Peyer's patch (tissue), 4 donors: ENCODE measurements around the gene WWC1.

Source experiments
- POLR2A ChIP-seq, 2 donors: fragments of 450-650 bp; IDR thresholded peaks; one replicate each; pipeline ENCODE4 v1.5.1; 2017; ENCODE audit warnings: antibody characterized with exemption in 2 of 2, mild to moderate bottlenecking in 2 of 2, moderate library complexity in 2 of 2
- TF ChIP-seq, protein P1 (sequence below), 6 experiments: fragments of 450-650 bp in 4 of 6; fragments of 200-600 bp in 2 of 6; sonication (generic) in 1 of 6; IDR thresholded peaks; one replicate each; pipeline ENCODE4 v1.5.1; 2017 to 2019; ENCODE audit warnings: antibody characterized with exemption in 6 of 6, mild to moderate bottlenecking in 3 of 6, moderate library complexity in 1 of 6

DNA sequence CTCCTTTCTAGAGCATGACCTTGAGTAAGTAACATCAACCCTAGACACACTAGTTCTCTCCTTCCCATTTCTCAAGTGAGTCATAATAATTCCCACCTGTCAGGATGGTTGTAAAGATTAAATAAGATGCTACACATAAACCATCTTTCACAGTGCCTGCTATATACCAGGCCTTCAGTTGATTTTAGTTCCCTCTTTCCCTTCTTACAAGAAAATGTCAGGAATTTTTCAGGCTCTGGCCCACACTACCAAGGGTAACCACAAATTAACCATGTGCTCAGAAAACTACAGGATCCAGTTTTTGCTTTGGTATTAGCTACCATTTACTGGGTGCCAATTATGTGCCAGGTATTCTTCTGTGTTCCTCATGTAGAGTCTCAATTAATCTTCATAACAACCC is 152.1 kb downstream of the WWC1 start:
- no peak for TF ChIP-seq POLR2A (IDR thresholded peaks at IDR 0.05)
- TF ChIP-seq, protein P1, sequence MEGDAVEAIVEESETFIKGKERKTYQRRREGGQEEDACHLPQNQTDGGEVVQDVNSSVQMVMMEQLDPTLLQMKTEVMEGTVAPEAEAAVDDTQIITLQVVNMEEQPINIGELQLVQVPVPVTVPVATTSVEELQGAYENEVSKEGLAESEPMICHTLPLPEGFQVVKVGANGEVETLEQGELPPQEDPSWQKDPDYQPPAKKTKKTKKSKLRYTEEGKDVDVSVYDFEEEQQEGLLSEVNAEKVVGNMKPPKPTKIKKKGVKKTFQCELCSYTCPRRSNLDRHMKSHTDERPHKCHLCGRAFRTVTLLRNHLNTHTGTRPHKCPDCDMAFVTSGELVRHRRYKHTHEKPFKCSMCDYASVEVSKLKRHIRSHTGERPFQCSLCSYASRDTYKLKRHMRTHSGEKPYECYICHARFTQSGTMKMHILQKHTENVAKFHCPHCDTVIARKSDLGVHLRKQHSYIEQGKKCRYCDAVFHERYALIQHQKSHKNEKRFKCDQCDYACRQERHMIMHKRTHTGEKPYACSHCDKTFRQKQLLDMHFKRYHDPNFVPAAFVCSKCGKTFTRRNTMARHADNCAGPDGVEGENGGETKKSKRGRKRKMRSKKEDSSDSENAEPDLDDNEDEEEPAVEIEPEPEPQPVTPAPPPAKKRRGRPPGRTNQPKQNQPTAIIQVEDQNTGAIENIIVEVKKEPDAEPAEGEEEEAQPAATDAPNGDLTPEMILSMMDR (IDR thresholded peaks at IDR 0.05): no peak
